GM21737 (cell line): Measurements from ENCODE around the gene CTXN2.
A peak's percentile ranks its signal among the peaks of the same experiment; 100 is the strongest.

Experiments used
- ATAC-seq: cut with Tn5 transposase; IDR thresholded peaks from one replicate; pipeline ENCODE4 v1.9.1; 2021; ENCODE audit warnings: mild to moderate bottlenecking, moderate library complexity; ENCODE audit not compliant: unreplicated experiment

Gene CTXN2

DNA sequence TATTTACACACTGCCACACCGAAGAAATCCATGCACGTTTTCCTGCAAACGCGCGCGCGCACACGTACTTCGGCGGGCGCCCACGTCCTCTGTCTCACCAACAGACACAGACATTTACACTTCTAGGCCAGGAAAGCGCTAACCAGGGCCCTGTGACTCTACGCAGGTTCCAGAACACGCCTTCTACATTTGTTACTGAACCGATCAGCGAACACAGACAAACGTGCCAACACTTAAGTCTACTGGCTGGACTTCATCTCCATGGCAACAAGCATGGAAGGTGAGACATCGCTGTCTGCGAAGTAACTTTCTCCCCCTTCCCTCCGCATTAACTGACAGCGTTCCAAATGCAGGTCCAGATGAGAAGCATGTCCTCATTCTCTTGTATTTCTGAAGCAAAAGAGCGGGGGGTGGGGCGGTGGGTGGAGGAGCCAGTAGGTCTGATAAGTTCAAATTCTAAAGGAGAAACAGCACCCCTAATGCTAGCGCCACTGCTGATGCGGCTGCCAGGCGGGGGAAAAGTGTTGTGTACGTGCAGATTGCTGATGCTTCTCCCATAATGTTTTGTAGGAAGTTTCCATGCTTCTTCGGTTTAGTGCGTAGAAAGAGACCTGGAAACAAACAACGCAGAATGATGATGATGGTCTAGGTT lies at the start of gene CTXN2:
Gene CTXN2 (plus strand): TSS at position 92 of the 652 bp plus-strand sequence. CDS start 9,636 bp downstream, outside the sequence.
- no peak for ATAC-seq

DNA sequence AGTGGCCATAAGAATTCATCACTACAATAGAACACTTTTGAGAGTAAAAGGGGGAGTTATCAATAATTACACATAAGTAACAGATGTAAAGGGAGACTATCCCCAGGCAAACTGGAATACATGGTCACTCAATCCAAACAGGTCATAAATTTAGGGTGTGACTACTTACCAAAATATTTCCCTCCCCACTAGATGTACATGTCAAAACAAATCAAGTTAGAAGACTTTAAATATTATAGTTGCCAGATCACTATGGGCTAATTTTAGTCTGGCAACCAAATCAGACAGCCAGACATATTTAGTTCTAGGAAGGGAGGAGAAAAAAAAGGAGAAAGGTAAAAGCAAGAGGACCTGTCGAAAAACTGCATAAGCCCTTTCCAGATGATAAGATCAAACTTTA lies 47.6 kb upstream of the CTXN2 start:
- no peak for ATAC-seq

DNA sequence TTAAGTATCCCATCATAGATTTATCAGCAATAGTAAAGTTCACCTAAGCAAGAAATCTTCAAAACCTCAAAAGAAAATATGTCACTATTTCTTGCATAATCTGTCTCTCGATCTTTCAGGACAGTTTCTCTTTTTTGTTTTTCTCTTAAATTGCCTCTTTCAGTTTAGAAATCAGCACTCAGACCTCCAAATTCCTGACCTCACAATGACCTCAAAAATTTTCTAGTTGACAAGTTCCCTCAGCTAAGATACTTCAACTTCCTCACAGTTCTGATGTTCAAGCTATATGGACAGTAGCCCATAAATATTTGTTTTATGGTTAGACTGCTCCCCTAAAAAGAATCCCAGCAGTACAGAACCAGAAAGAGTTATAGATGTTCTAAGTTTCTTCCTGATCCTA lies 46.6 kb upstream of the CTXN2 start:
- no peak for ATAC-seq

DNA sequence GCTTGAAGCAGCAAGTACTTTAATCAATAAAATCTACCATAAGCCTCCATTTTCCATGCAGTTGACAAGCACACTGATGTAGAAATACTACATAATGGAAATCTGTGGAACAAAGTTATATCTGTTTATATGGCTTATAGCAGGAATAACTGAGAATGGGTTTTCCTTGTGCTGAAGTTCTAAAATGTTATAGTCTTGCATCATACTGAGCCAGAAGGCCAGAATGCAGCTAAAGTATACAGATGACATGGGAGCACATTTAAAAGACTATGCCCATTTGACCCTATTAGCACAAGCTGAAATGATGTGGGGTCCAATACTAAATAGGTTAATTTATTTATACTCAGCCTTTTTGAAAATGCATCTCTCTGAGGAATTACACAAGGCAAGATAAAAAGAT lies 45.5 kb upstream of the CTXN2 start:
- no peak for ATAC-seq

DNA sequence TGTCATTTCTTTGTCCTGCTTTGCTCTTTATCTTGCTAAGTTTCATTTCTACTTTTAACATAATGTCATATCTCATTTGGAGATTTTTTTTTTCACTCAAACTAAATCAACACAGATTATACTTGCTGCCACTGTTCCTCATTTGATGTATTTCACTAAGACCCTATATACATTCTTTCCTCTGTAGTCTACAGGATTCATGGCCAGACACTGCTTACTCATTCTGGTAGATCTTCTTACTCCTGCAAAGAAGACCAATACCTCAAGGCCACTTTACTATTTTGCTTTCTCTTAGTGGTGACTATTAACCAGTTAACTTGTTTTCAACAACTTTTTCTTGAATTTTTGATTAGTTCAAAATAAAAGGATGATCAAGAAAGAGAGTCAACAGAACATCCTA lies 44.1 kb upstream of the CTXN2 start:
- no peak for ATAC-seq

DNA sequence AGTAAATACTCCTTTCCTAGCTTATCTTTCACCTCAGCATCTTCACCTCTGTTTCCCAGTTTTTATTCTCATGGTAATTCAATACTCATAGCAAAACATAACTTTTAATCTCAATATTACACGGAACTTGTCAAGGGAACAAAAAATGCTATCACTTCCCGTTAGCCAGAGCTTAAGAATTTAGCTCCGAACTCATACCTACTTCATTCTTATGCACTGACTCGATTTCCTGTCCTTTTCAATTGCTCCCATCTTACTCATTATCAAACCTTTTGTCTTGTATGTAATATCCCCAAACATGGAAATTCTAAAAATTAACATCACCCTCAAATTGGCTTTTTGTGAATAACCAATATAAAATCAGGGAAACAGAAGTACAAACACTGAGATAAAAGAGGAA lies 41.6 kb upstream of the CTXN2 start:
- ATAC-seq: no peak

DNA sequence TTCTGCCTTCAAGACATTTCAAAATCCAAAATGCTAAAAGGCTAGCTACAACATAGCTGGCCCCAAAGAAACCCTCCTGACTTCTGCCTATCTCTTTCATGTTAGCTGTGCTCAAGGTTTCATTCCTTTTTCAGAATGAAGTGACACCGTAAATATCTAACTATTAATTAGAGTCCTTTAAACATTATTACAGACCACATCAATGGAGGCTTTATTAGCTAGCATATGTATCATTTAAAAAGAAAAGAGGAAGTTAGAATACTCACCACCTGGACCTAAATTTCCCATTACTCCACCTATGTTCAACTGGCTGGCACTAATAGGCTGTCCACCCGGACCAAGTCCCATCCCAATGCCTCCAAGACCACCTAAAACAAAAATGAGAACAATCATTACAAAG lies 37.9 kb upstream of the CTXN2 start:
- no peak for ATAC-seq

DNA sequence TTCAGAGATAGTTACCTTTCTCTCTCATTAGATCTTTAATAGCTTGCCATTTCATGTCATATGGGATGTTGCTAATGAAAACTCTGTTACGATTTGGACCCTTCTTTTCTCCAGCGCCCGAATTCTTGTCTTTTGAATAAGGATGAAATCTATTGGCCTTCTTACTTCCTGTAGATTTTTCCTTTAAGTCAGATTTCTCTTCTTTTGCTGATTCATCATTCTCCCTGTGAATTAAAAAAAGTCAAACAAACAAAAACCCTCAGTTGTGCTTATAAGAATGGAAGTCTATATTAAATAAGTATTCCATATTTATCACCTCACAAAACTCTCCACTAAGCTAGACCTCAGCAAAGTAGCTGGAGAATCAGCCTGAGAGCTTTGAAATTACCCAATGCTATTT lies 22.8 kb upstream of the CTXN2 start:
- ATAC-seq: no peak

DNA sequence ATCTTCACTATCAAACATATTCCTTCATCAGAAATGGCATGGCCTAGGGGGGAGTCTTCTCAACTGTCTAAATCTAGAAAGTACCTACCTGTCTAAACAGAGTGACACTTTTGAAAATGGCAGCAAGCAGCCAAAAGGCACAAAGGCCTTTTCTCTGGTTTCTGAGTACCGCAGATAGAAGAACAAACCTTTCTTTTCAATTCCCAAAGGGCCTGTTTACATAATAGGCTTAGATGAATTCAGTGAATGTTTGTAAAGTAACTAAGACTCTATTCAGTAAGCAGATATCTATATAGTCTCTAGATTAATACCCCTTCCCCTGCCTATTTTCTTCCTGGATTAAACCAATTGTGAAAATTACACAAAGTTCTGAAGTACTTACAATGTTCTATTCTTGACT lies 20.5 kb upstream of the CTXN2 start:
- ATAC-seq: no peak

DNA sequence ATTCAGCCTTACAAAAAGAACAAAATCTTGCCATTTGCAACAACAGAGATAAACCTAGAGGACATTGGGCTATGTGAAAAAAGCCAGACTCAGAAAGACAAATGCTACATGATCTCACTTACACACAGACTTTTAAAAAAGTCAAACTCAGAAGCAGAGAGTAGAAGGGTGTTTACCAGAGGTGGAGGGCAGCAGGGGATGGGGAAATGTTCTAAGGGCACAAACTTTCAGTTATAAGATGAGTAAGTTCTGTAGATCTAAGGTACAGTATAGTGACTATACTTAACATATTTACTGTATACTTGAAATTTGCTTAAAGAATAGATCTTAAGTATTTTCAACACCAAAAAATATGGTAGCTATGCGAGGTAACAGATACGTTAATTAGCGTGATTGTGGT lies 16.3 kb upstream of the CTXN2 start:
- ATAC-seq: no peak

DNA sequence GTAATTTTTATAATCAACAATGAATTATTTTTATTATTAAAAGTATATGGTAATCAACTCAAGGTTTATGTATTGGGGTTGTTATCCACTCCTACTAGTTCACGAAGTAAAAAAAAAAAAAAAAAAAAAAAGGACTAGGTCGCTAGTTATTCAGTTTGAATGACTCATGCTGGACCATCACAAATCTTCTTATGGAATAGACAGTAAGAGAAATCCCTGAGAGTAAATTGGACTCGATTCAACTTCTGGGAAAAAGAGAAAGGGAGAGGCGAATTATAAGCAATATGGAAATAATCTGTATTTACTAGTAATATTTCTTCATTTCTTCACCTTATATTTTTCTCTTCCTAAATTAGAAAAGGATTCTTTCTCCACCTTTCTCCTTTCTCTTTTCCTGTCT lies 15.4 kb upstream of the CTXN2 start:
- ATAC-seq: no peak

DNA sequence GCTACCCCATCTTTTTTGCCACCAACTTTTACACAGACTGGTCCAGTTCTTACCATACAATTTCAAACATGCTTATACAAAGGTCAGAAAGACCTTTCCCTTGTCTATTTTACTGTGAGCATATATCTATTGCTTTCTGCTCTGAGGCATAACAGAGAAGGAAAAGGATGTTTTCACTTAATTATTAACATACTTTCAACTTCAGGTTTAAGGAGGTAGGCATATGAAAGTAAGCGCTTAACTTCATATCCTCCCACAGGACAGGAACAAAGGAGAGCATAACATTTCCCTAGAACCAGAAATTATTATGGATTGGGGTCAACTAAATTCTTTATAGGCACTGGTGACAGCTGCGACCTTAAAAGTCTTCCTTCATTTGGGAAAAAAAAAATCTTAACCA lies 14.5 kb upstream of the CTXN2 start:
- ATAC-seq: peak; percentile 38

DNA sequence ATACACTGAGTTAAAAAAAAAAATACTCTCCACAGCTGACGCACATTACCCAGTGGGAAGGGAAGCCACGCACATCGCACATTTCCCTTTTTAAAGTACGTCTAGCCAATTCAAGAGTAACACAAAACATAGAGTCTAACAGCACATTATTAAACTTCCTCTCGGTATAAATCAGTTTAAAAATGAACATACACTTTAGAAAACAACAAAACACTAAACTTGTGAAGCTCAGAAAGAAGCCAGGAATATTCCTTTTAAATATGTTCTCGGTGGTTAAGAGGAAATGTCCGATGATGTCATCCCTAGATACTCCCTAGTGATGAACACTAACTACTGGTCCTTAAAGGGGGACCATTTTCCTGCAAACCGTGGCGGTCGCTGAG lies 14.1 kb upstream of the CTXN2 start:
- peak; percentile 60 for ATAC-seq

DNA sequence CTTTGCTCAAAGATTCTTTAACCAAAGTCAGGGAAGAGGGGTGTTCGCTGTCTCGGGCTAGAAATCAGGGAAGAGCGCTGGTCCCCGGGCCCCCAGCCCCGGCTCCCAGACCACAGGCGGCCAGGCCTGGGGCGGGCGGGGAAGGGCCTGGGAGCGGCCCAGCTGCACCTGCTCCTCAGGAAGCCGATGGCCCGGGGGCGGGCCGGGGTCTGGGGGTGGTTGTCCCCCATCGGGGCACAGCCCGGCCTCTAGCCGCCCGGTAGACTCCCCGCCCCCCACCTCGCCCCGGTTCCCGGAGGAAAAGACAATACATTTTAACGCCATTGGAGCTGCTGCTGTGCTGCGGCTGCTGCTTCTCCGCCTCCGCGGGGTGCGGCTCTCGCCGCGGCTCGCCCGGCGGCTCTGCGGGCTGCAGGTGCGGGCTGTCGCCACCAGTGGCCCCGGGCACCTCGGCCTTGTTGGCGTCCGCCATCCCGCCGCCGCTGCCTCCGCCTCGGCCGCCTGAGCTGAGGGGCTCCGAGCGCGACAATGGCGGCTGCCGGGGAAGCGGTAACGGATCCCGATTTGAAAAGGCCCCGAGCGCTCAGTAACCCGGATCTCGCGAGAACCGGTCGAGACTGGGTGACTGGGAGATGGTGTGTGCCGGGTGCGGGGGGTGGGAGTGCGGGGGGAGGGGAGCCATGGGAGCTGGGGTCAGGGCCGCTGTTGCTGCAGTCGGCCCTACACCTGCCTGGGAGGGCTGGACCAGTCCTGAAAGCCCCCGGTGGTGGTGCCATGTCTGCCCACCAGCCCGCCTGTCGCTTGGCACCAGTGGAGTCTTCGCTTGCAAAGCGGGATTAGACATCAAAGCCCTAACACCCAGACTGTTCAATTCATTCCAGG lies 13.5 kb upstream of the CTXN2 start, which contains the start of gene MYEF2:
Gene MYEF2 (minus strand): TSS at position 530 of the 882 bp plus-strand sequence. CDS start 58 bp downstream, at position 472.
- peak; percentile 64 for ATAC-seq

DNA sequence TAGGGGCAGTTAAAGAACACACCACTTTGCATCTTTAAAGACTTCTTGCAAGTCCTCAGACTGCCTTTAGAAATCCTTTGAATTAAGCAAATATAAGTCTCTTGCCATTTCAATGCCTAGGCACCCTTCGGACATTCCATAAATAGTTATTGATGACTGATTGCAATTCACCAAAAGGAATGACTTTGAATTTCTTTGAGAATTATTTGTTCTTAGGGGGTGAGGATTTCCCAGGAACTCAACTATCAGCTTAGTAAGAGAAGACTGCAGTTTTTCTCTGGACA lies 12.9 kb upstream of the CTXN2 start:
- no peak for ATAC-seq

DNA sequence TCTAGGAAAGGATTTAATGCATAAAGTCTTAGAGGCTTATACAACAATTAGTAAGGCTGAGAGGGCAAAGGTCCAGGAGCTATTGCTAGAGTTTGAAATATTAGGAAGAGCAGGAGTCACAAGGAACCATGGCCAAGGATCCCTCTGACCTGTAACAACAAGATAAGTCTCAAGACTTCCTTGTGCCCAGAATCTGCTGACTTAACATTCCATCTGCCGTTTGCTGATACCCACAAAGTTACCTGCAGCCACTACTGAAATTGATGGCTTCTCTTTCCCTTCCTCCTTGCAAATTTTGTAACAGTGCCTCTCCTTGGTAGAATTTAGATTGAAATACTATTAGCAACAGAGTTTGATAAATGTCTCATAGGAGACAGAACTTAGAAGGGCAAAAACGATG lies 8.7 kb upstream of the CTXN2 start:
- no peak for ATAC-seq

DNA sequence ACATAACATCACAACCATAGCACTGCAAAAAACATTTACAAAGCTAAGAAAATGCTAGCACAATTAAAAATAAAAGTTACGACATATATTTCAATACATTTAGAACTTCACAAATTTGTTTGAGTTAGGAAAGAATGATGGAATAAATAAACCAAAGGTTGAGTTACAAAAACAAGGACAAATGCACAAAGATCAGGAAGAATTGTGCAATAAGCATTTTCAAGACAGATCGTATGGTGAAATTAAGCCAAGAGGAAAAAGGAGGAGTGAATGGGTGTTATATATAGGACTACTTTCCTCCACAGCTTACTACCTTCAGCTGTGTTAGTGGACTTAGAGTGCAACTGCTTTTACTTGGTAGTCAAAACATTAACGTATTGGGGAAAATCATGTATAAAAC lies 5.9 kb upstream of the CTXN2 start:
- no peak for ATAC-seq

DNA sequence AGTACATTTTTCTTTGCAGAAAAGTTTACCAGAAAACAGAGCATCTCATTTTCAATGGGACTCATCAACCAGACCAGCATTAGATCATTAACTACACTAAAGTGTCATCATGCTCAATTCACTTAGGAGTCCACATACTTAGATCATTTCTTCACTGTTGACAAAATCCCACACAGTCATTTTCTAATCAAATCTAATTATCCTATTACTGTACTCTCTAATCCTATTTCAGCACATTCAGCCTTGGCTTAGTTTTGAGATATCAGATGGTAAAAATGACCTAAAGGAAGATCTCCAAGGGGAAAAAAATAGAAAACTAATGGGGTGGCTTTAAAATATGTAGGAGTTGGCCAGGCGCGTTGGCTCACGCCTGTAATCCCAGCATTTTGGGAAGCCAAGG lies 5.2 kb upstream of the CTXN2 start:
- no peak for ATAC-seq

DNA sequence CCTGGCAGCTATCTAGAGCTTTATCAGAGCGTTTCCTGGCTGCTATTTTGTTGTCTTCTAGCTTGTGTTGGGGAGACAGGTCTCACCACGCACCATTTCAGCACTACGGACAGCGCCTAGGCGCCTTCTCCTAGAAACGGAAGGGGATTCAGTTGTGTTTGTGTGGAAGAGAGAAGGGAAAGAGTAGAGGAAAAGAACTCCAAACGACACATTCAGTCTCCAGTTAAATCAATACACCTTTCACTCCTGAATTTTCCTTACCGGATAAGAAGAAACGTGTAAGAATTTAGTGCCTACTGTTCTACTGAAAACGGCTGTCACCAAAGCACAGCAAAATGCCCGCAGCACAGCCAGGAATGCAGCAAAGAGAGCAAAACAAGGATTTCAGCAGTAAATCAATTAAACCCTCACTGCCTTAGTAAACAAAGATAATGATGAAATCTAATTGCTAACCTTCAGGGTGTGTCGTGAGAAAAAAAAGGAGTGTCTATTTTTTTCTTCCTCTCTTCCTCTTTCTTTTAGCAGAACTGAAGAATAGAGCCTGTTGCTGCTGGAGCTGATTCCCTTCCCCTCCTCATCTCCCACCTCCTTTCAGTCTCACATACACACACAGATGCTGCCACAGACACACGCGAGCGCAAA lies 412 bp upstream of the CTXN2 start:
- no peak for ATAC-seq

DNA sequence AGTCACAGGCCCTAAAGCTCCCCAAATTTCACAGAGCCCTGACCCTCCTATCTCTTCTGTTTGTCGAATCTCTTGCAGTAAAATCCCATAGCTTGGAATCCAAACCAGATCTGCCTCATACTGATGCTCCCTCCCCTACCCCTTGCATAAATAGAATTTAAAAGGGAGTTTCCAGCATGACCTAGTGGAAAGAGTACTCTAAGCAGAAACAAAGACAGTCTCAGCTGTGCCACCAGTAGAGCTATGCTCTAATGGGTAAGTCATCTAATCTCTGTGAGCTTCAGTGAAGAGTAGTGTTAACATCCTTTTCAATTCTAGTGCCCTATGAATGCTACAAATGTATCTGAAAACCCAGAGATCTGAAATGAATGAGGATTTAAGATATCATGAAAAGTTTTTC lies 10.6 kb downstream of the CTXN2 start:
- no peak for ATAC-seq

DNA sequence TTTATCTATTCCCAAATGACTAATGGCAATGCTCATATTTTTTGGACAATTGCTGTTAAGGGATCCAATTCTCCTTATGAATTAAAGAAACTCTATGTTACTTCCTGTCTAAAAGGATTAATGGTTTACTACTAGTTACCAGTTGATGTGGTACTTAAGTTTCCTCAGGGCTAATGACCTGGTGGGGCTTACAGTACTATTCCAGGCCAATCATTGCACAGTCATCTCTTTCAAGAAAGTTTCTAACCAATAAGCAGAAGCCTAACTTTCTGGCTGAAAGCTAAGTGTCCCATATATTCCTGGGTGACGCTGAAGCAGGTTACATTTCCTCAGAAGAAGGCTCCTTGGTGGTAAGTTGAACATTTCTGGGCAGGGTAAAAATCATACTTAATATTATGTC lies 14.5 kb downstream of the CTXN2 start, which contains the start of gene SLC12A1:
Gene SLC12A1 (plus strand): TSS at position 322 of the 400 bp plus-strand sequence. CDS start 1,418 bp downstream, outside the sequence.
- ATAC-seq: no peak

DNA sequence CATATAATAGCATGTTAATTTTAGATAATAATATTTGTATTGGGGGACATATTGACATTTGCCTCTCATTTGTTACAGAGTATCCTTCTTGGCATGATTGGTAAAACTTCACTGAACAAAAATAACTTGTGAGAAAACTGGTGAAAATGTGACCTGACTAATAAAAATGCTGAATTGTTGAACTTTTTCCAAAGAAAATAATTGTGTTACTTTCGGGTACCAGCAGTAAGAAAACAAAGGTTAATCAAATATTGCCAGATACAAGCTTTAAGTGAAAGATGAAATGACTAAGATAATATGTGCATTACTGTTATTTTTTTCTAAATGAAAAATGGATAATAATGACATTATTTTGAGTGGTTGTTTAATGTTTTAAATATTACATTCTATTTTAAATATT lies 29.8 kb downstream of the CTXN2 start:
- ATAC-seq: no peak
